A549 (cell line): ENCODE results near the gene PON1. TPM values are rescaled to one million over a fixed set of nuclear protein-coding genes. Genes with fewer than 3 reads are reported as not detected.

ENCODE experiments used
- ATAC-seq, 2 experiments: fragments of 200-7000 bp in 1 of 2; fragments of >200 bp in 1 of 2; cut with Nextera tagmentation in 1 of 2; cut with Tn5 transposase in 1 of 2; 3 replicates each; pipeline versions ENCODE4 v1.8.0 to v1.9.1; 2018 to 2020; ENCODE audit warnings: mild to moderate bottlenecking in 1 of 2, moderate library complexity in 1 of 2
- CTCF ChIA-PET: fragments of 300-600 bp; sonication (Branson Sonifier 250); formaldehyde crosslinking; extraction: SDS; loops from one replicate; lab custom pipeline; 2021; ENCODE audit warnings: antibody characterized with exemption, inconsistent platforms; lab: Yijun Ruan, JAX
- POLR2A ChIA-PET: fragments of 350-600 bp; formaldehyde crosslinking; extraction: SDS; loops from one replicate; lab custom pipeline; 2021; ENCODE audit warnings: antibody characterized with exemption, inconsistent platforms; lab: Yijun Ruan, JAX
- DNase-seq, 2 experiments: peaks; one replicate each; pipeline versions ENCODE4 v3.0.0 to v3.0.0-alpha.2; 2011 to 2016; ENCODE audit warnings: low read depth in 1 of 2, low spot score in 1 of 2
- FAIRE-seq: peaks from 2 replicates; lab custom pipeline; 2011; peaks lifted over from hg19 to GRCh38; lab: Jason Lieb, UNC
- H3K27ac ChIP-seq, 2 experiments: fragments of >200 bp; sonication (Bioruptor Twin); formaldehyde crosslinking; 3 replicates each; pipeline ENCODE4 v1.5.1; 2016 to 2017
- H3K4me1 ChIP-seq: fragments of >200 bp; sonication (Bioruptor Twin); formaldehyde crosslinking; 3 replicates; pipeline ENCODE4 v1.6.1; 2016
- H3K4me2 ChIP-seq: fragments of >200 bp; sonication (Bioruptor Twin); formaldehyde crosslinking; 3 replicates; pipeline ENCODE4 v1.6.1; 2016
- H3K4me3 ChIP-seq: fragments of >200 bp; sonication (Bioruptor Twin); formaldehyde crosslinking; 3 replicates; pipeline ENCODE4 v1.5.1; 2016
- H3K9me3 ChIP-seq: fragments of >200 bp; sonication (Bioruptor Twin); formaldehyde crosslinking; 3 replicates; pipeline ENCODE4 v1.6.1; 2016
- BCL3 ChIP-seq: fragments of >200 bp; sonication (Bioruptor Twin); formaldehyde crosslinking; IDR thresholded peaks from 3 replicates; pipeline ENCODE4 v1.6.1; 2016
- BHLHE40 ChIP-seq: IDR thresholded peaks from 2 replicates; pipeline ENCODE4 v1.6.1; 2012; ENCODE audit warnings: low read depth, low read length, inconsistent platforms
- CEBPB ChIP-seq, 2 experiments: fragments of >200 bp in 1 of 2; sonication (Bioruptor Twin) in 1 of 2; formaldehyde crosslinking in 1 of 2; IDR thresholded peaks; 2 replicates each; pipeline ENCODE4 v1.6.1; 2012 to 2016
- CHD4 ChIP-seq: fragments of 200-600 bp; sonication (generic); IDR thresholded peaks from 2 replicates; pipeline ENCODE4 v1.6.1; 2016; ENCODE audit warnings: antibody characterized with exemption, mild to moderate bottlenecking, borderline replicate concordance
- EHF ChIP-seq: fragments of 250-450 bp; sonication (Bioruptor Pico); IDR thresholded peaks from 2 replicates; pipeline ENCODE4 v1.5.0; 2020; ENCODE audit warnings: mild to moderate bottlenecking
- EHMT2 ChIP-seq: fragments of 200-600 bp; sonication (generic); IDR thresholded peaks from 2 replicates; pipeline ENCODE4 v1.6.1; 2016; ENCODE audit warnings: antibody characterized with exemption, low read depth, mild to moderate bottlenecking, moderate library complexity
- ELK1 ChIP-seq: fragments of 150-350 bp; IDR thresholded peaks from 2 replicates; pipeline ENCODE4 v1.6.1; 2014; ENCODE audit warnings: low read depth, mild to moderate bottlenecking, low read length
- EP300 ChIP-seq, 2 experiments: fragments of >200 bp; sonication (Bioruptor Twin); formaldehyde crosslinking; IDR thresholded peaks; 2 replicates in 1 of 2; 3 replicates in 1 of 2; pipeline ENCODE4 v1.6.1; 2016 to 2017
- FOSB ChIP-seq: fragments of 250-450 bp; sonication (Bioruptor Pico); IDR thresholded peaks from 2 replicates; pipeline ENCODE4 v1.5.0; 2020; ENCODE audit warnings: mild to moderate bottlenecking, moderate library complexity
- FOSL2 ChIP-seq, 2 experiments: fragments of 450-650 bp in 1 of 2; fragments of >200 bp in 1 of 2; sonication (Bioruptor Twin) in 1 of 2; formaldehyde crosslinking; IDR thresholded peaks; 2 replicates each; pipeline versions ENCODE4 v1.5.0 to v1.6.1; 2016 to 2020; ENCODE audit warnings: mild to moderate bottlenecking in 1 of 2, moderate library complexity in 1 of 2
- GATA3 ChIP-seq: IDR thresholded peaks from 2 replicates; pipeline ENCODE4 v1.6.1; 2012; ENCODE audit warnings: borderline replicate concordance
- HES2 ChIP-seq: fragments of >200 bp; sonication (Bioruptor Twin); formaldehyde crosslinking; IDR thresholded peaks from 2 replicates; pipeline ENCODE4 v1.6.1; 2016
- HEYL ChIP-seq: fragments of 250-450 bp; sonication (Bioruptor Pico); IDR thresholded peaks from 2 replicates; pipeline ENCODE4 v1.8.0; 2021; ENCODE audit warnings: mild to moderate bottlenecking, moderate library complexity
- HOXA7 ChIP-seq: fragments of 250-450 bp; sonication (Bioruptor Pico); IDR thresholded peaks from 2 replicates; pipeline ENCODE4 v1.5.0; 2020; ENCODE audit warnings: mild to moderate bottlenecking, moderate library complexity
- HOXB13 ChIP-seq: fragments of 250-450 bp; sonication (Bioruptor Pico); IDR thresholded peaks from 2 replicates; pipeline ENCODE4 v1.5.0; 2020; ENCODE audit warnings: low read depth, mild to moderate bottlenecking, moderate library complexity
- HOXB5 ChIP-seq: fragments of 250-450 bp; sonication (Bioruptor Pico); IDR thresholded peaks from 2 replicates; pipeline ENCODE4 v1.5.0; 2020; ENCODE audit warnings: mild to moderate bottlenecking, moderate library complexity
- JUN ChIP-seq, 2 experiments: fragments of >200 bp; sonication (Bioruptor Twin); formaldehyde crosslinking; IDR thresholded peaks; 2 replicates in 1 of 2; 3 replicates in 1 of 2; pipeline ENCODE4 v1.6.1; 2016 to 2017
- JUNB ChIP-seq: fragments of >200 bp; sonication (Bioruptor Twin); formaldehyde crosslinking; IDR thresholded peaks from 2 replicates; pipeline ENCODE4 v1.6.1; 2016
- KDM5A ChIP-seq: fragments of 200-600 bp; sonication (generic); IDR thresholded peaks from 2 replicates; pipeline ENCODE4 v1.6.1; 2016; ENCODE audit warnings: antibody characterized with exemption, mild to moderate bottlenecking
- MAFK ChIP-seq: fragments of 450-650 bp; IDR thresholded peaks from 2 replicates; pipeline ENCODE4 v1.6.1; 2014; ENCODE audit not compliant: partially characterized antibody
- MAX ChIP-seq: IDR thresholded peaks from 2 replicates; pipeline ENCODE4 v1.6.1; 2012
- MAZ ChIP-seq: fragments of 150-350 bp; IDR thresholded peaks from 2 replicates; pipeline ENCODE4 v1.6.1; 2014; ENCODE audit warnings: antibody characterized with exemption, low read depth, low read length, borderline replicate concordance
- NFE2L2 ChIP-seq: fragments of 150-350 bp; conservative IDR thresholded peaks from 2 replicates; pipeline ENCODE4 v1.6.1; 2014; ENCODE audit warnings: low read length
- NR3C1 ChIP-seq: fragments of >200 bp; sonication (Bioruptor Twin); formaldehyde crosslinking; IDR thresholded peaks from 3 replicates; pipeline ENCODE4 v1.6.1; 2017
- PBX3 ChIP-seq: IDR thresholded peaks from 2 replicates; pipeline ENCODE4 v1.6.1; 2012
- POLR2A ChIP-seq: IDR thresholded peaks from 2 replicates; pipeline ENCODE4 v1.6.1; 2012; ENCODE audit warnings: mild to moderate bottlenecking, low read length
- RAD21 ChIP-seq, 2 experiments: fragments of >200 bp in 1 of 2; sonication (Bioruptor Twin) in 1 of 2; formaldehyde crosslinking in 1 of 2; IDR thresholded peaks in 1 of 2; conservative IDR thresholded peaks in 1 of 2; 2 replicates in 1 of 2; 3 replicates in 1 of 2; pipeline ENCODE4 v1.6.1; 2012 to 2018; ENCODE audit warnings: inconsistent platforms in 1 of 2
- RARB ChIP-seq: fragments of 250-450 bp; sonication (Bioruptor Pico); IDR thresholded peaks from 2 replicates; pipeline ENCODE4 v1.8.0; 2021; ENCODE audit warnings: mild to moderate bottlenecking, moderate library complexity
- RCOR1 ChIP-seq: fragments of 150-350 bp; IDR thresholded peaks from 2 replicates; pipeline ENCODE4 v1.6.1; 2014; ENCODE audit warnings: antibody characterized with exemption, low read length, low read depth
- RFX5 ChIP-seq: fragments of 450-650 bp; IDR thresholded peaks from 2 replicates; pipeline ENCODE4 v1.7.1; 2014; ENCODE audit warnings: antibody characterized with exemption, mild to moderate bottlenecking, moderate library complexity
- SMC3 ChIP-seq: fragments of >200 bp; sonication (Bioruptor Twin); formaldehyde crosslinking; IDR thresholded peaks from 3 replicates; pipeline ENCODE4 v1.6.1; 2018; ENCODE audit warnings: inconsistent platforms
- TFCP2L1 ChIP-seq: fragments of 250-450 bp; sonication (Bioruptor Pico); IDR thresholded peaks from 2 replicates; pipeline ENCODE4 v1.5.0; 2021; ENCODE audit warnings: mild to moderate bottlenecking
- ZNF302 ChIP-seq: fragments of 250-450 bp; sonication (Bioruptor Pico); IDR thresholded peaks from 2 replicates; pipeline ENCODE4 v1.9.0; 2021; ENCODE audit warnings: inconsistent platforms, mild to moderate bottlenecking, moderate library complexity
- WGBS: methylation state at CpG from one replicate; pipeline ENCODE4 v1.1.6; 2017; ENCODE audit errors: missing lambda C conversion rate; 5-methylcytosine and 5-hydroxymethylcytosine counted together
- polyA plus RNA-seq, 4 experiments: library from polyadenylated mRNA; depleted of rRNA in 3 of 4; stranded (reverse); fragments of >200 nt; fragmentation: RNase III in 1 of 4; extraction: RNeasy Plus Mini Kit Qiagen cat#74134 plus additional on column Dnase treatment in 1 of 4; gene quantifications; 2 replicates in 3 of 4; 3 replicates in 1 of 4; pipeline ENCODE4 v1.2.3, GENCODE V29; 2011 to 2017

Gene PON1
- polyA plus RNA-seq, 2 of the 4 experiments (the other 2 are of a cell fraction) = 0.93 to 6.6 TPM

- Histone ChIP-seq H3K4me2 (peak overlapping the region; percentile 67), H3K4me1 (peaks cover 58% of the 10 kb centered on the region), H3K9me3 (no peaks in the 10 kb centered on the region), H3K4me3 (peak overlapping the region; percentile 7; the same call in 1 of the 3 replicates), H3K27ac (peak overlapping the region; percentile 97 to 100)
- ChIA-PET POLR2A (interaction anchor here (0.6 to 1.2 kb wide), 2 partner anchors 22 to 132 kb away, joined by 3 to 6 read pairs; partner anchors contain the start of gene PON3), CTCF (interaction anchor here (0.6 to 3.3 kb wide), 6 partner anchors 17 to 426 kb away, joined by 3 to 23 read pairs (median 6); partner anchors contain the start of gene PON3)
- TF ChIP-seq KDM5A (no peak), CEBPB (IDR thresholded peaks at IDR 0.05) (peak; percentile 68 to 95), RAD21 (conservative IDR thresholded peaks at IDR 0.05 in 1 of 2, IDR thresholded peaks at IDR 0.05 in 1 of 2) (peak in 1 of 2 experiments; percentile 58; a peak in 3 of 5 replicates), CHD4 (no peak), EHMT2 (no peak), POLR2A (no peak), NFE2L2 (no peak; the same call in 1 of the 2 replicates), TFCP2L1 (CRISPR knock-in tag) (no peak), BCL3 (peak; percentile 81; the same call in 1 of the 3 replicates), SMC3 (0 out of 3 replicates have a peak, but pooled peaks have one; percentile 13), ZNF302 (CRISPR knock-in tag) (no peak), HOXB5 (CRISPR knock-in tag) (peak; percentile 11), HEYL (CRISPR knock-in tag) (no peak), EP300 (IDR thresholded peaks at IDR 0.05) (peak; percentile 95 to 96), NR3C1 (no peak), PBX3 (peak; percentile 74), RCOR1 (no peak), ELK1 (no peak), FOSL2 (IDR thresholded peaks at IDR 0.05) (peak; percentile 91), FOSL2 (CRISPR knock-in tag; IDR thresholded peaks at IDR 0.05) (peak; percentile 98), JUN (IDR thresholded peaks at IDR 0.05) (peak; percentile 96 to 97), MAX (peak; percentile 89), HES2 (no peak), MAFK (peak; percentile 56), MAZ (no peak), HOXB13 (CRISPR knock-in tag) (peak; percentile 73; the same call in 1 of the 2 replicates), FOSB (CRISPR knock-in tag) (0 out of 2 replicates have a peak, but pooled peaks have one; percentile 45), RFX5 (no peak), RARB (CRISPR knock-in tag) (no peak), GATA3 (peak; percentile 99), HOXA7 (0 out of 2 replicates have a peak, but pooled peaks have one; percentile 31), EHF (peak; percentile 13; the same call in 1 of the 2 replicates), BHLHE40 (no peak), JUNB (peak; percentile 97)
- peak; percentile 96 to 97 for ATAC-seq
- peak; percentile 64 to 96 for DNase-seq
- FAIRE-seq = peak; percentile 97
- WGBS = under 1% methylated on average over 6 of the region's 6 CpGs
These were observed 59.9 kb downstream of the PON1 start for GRCh38 chr7:95264363-95264891.
